Measurements from ENCODE around the gene MXI1. TPM values are rescaled to one million over a fixed set of nuclear protein-coding genes. Genes with fewer than 3 reads are reported as not detected.

The MXI1 gene
- total and polyA plus RNA-seq, 2 experiments from 2014 or later = 5.1 to 8.5 TPM

DNA sequence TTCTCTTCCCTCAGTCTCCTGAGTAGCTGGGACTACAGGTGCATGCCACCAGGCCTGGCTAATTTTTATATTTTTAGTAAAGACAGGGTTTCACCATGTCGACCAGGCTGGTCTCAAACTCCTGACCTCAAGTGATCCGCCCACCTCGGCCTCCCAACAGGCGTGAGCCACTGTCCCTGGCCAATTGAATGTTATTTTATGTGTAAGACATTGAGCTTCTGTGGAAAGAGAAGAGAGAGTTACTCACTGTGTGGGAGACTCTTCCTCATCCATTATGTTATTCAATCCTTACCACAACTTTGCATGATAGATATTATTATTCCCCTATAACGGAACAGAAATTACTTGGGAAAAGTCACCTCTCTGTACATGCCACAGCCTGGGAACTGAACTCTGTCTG, 32.6 kb upstream of the MXI1 start (continued):
- TF ChIP-seq, protein P1, sequence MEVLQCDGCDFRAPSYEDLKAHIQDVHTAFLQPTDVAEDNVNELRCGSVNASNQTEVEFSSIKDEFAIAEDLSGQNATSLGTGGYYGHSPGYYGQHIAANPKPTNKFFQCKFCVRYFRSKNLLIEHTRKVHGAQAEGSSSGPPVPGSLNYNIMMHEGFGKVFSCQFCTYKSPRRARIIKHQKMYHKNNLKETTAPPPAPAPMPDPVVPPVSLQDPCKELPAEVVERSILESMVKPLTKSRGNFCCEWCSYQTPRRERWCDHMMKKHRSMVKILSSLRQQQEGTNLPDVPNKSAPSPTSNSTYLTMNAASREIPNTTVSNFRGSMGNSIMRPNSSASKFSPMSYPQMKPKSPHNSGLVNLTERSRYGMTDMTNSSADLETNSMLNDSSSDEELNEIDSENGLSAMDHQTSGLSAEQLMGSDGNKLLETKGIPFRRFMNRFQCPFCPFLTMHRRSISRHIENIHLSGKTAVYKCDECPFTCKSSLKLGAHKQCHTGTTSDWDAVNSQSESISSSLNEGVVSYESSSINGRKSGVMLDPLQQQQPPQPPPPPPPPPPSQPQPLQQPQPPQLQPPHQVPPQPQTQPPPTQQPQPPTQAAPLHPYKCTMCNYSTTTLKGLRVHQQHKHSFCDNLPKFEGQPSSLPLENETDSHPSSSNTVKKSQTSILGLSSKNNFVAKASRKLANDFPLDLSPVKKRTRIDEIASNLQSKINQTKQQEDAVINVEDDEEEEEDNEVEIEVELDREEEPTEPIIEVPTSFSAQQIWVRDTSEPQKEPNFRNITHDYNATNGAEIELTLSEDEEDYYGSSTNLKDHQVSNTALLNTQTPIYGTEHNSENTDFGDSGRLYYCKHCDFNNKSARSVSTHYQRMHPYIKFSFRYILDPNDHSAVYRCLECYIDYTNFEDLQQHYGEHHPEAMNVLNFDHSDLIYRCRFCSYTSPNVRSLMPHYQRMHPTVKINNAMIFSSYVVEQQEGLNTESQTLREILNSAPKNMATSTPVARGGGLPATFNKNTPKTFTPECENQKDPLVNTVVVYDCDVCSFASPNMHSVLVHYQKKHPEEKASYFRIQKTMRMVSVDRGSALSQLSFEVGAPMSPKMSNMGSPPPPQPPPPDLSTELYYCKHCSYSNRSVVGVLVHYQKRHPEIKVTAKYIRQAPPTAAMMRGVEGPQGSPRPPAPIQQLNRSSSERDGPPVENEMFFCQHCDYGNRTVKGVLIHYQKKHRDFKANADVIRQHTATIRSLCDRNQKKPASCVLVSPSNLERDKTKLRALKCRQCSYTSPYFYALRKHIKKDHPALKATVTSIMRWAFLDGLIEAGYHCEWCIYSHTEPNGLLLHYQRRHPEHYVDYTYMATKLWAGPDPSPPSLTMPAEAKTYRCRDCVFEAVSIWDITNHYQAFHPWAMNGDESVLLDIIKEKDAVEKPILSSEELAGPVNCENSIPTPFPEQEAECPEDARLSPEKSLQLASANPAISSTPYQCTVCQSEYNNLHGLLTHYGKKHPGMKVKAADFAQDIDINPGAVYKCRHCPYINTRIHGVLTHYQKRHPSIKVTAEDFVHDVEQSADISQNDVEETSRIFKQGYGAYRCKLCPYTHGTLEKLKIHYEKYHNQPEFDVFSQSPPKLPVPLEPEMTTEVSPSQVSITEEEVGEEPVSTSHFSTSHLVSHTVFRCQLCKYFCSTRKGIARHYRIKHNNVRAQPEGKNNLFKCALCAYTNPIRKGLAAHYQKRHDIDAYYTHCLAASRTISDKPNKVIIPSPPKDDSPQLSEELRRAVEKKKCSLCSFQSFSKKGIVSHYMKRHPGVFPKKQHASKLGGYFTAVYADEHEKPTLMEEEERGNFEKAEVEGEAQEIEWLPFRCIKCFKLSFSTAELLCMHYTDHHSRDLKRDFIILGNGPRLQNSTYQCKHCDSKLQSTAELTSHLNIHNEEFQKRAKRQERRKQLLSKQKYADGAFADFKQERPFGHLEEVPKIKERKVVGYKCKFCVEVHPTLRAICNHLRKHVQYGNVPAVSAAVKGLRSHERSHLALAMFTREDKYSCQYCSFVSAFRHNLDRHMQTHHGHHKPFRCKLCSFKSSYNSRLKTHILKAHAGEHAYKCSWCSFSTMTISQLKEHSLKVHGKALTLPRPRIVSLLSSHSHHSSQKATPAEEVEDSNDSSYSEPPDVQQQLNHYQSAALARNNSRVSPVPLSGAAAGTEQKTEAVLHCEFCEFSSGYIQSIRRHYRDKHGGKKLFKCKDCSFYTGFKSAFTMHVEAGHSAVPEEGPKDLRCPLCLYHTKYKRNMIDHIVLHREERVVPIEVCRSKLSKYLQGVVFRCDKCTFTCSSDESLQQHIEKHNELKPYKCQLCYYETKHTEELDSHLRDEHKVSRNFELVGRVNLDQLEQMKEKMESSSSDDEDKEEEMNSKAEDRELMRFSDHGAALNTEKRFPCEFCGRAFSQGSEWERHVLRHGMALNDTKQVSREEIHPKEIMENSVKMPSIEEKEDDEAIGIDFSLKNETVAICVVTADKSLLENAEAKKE (CRISPR knock-in tag; IDR thresholded peaks at IDR 0.05) = no peak
- TF ChIP-seq STAT1 (IDR thresholded peaks at IDR 0.05; ENCODE audit: unreplicated experiment) (no peak), JUNB (IDR thresholded peaks at IDR 0.05; ENCODE audit: unreplicated experiment) (no peak), CREB1 (CRISPR knock-in tag; IDR thresholded peaks at IDR 0.05; ENCODE audit: low read depth) (no peak), ZNF331 (CRISPR knock-in tag; IDR thresholded peaks at IDR 0.05; ENCODE audit: low read depth) (no peak), EZH2phosphoT487 (IDR thresholded peaks at IDR 0.05; ENCODE audit: unreplicated experiment) (no peak)
- TF ChIP-seq, protein P2, sequence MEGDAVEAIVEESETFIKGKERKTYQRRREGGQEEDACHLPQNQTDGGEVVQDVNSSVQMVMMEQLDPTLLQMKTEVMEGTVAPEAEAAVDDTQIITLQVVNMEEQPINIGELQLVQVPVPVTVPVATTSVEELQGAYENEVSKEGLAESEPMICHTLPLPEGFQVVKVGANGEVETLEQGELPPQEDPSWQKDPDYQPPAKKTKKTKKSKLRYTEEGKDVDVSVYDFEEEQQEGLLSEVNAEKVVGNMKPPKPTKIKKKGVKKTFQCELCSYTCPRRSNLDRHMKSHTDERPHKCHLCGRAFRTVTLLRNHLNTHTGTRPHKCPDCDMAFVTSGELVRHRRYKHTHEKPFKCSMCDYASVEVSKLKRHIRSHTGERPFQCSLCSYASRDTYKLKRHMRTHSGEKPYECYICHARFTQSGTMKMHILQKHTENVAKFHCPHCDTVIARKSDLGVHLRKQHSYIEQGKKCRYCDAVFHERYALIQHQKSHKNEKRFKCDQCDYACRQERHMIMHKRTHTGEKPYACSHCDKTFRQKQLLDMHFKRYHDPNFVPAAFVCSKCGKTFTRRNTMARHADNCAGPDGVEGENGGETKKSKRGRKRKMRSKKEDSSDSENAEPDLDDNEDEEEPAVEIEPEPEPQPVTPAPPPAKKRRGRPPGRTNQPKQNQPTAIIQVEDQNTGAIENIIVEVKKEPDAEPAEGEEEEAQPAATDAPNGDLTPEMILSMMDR (conservative IDR thresholded peaks at IDR 0.05; ENCODE audit: low read depth in 2 of 2) = no peak

DNA sequence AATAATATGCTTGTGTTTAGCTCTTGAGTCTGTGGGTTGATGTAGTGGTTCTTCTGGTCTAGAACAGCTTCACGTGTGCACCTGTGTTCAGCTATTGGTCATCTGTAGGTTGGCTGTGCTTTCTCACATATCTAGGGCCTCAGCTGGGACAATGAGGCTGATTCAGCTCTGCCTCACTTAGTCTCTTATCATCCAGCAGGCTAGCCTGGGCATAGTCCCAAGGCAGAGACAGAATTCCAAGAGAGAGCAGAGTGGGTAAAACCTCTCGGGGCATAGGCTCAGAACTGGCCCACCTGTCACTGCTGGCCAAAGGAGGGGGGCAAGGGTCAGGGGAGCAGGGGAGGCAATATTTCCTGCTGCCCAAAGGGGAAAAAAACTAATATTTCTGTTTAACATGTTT, 32.0 kb upstream of the MXI1 start:
- no peak for DNase-seq (ENCODE audit: low spot score)
- H3F3A ChIP-seq (replicated peaks; ENCODE audit: low read depth) = peaks cover 10% of the 10 kb centered on the region; the same call in 1 of the 2 replicates
- H3K4me1 ChIP-seq (ENCODE audit: insufficient read depth) = peaks cover 41% of the 10 kb centered on the region
- Mint-ChIP-seq H3K4me1 (peaks cover 50% of the 10 kb centered on the region), H3K4me3 (no peak overlapping the region), H3K27ac (no peak overlapping the region), H3K27me3 (ENCODE audit: insufficient read depth, low read depth, poor library complexity) (peaks cover 70% of the 10 kb centered on the region), H3K36me3 (ENCODE audit: low read depth) (no peaks in the 10 kb centered on the region), H3K9me3 (peaks cover 2% of the 10 kb centered on the region; the same call in 1 of the 3 replicates)
- no peaks in the 10 kb centered on the region for H3K9me2 ChIP-seq (ENCODE audit: insufficient read depth)
- peak overlapping the region; percentile 74; the same call in 1 of the 2 replicates for H3K4me2 ChIP-seq
- H3K4me3 ChIP-seq = 0 out of 2 replicates have a peak overlapping the region, but pooled peaks have one; percentile 46
- H4K20me1 ChIP-seq (replicated peaks; ENCODE audit: insufficient read depth) = peaks cover 8% of the 10 kb centered on the region; the same call in 1 of the 2 replicates
- no peaks in the 10 kb centered on the region for H3K36me3 ChIP-seq (ENCODE audit: insufficient read depth)
- no peak overlapping the region for H2AFZ ChIP-seq
- ATAC-seq = no peak
- H3K79me2 ChIP-seq (replicated peaks; ENCODE audit: insufficient read depth) = no peaks in the 10 kb centered on the region
- peaks cover 85% of the 10 kb centered on the region for H3K27me3 ChIP-seq (ENCODE audit: insufficient read depth)
- H3K27ac ChIP-seq (ENCODE audit: low read depth) = no peak overlapping the region
- TF ChIP-seq, protein P1 (CRISPR knock-in tag; IDR thresholded peaks at IDR 0.05) = no peak
- no peak for TF ChIP-seq CREB1 (CRISPR knock-in tag; IDR thresholded peaks at IDR 0.05; ENCODE audit: low read depth)
- no peak for TF ChIP-seq EZH2 (IDR thresholded peaks at IDR 0.05; ENCODE audit: low read depth, unreplicated experiment)

Data from GM23338 (cell line).